ENCODE data around the gene EP400.
"Not testable (repeated sequence)": the region's sequence is repeated elsewhere in the genome, so short reads cannot be mapped to it uniquely, and the experiment has no call there.

EP400 gene

GRCh38 chr12:132047630-132048029 lies 97.9 kb downstream of the EP400 start:
- not testable (repeated sequence) for DNase-seq

- no peak for DNase-seq
Observed at GRCh38 chr12:132049442-132049841, 99.7 kb downstream of the EP400 start.

- no peak for DNase-seq
Observed at GRCh38 chr12:132049876-132050275, 100.1 kb downstream of the EP400 start.

DNA sequence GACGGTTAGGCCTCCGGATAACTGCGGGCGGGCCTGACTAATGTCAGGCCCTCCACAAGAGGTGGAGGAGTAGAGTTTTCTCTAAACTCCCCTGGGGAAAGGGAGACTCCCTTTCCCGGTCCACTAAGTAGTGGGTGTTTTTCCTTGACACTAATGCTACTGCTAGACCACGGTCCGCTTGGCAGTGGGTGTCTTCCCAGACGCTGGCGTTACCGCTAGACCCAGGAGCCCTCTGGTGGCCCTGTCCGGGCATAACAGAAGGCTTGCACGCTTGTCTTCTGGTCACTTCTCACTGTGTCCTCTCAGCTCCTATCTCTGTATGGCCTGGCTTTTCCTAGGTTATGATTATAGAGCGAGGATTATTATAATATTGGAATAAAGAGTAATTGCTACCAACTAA lies 102.0 kb downstream of the EP400 start:
- DNase-seq, result not testable (repeated sequence)

- no peak for DNase-seq
Observed at GRCh38 chr12:132052196-132052932, 102.6 kb downstream of the EP400 start.

- DNase-seq, result no peak
Observed at GRCh38 chr12:132053338-132054330, 103.9 kb downstream of the EP400 start.

DNA sequence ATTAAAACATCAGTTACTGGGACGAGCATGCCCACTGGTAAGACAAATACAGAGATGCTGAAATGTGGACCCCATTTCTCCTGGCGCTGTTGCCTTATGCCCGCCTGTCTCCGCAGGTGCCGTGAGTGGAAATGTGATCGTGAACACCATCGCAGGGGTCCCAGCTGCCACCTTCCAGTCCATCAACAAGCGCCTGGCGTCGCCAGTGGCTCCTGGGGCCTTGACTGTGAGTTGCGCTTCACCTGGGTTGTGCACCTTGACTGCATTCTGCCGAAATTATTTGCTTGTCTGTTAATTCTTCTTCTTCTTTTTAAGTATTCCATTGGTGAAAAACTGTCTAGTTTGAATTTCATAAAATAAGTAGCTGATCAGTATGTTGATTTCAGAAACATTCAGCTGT lies 105.2 kb downstream of the EP400 start:
- DNase-seq, result no peak

- DNase-seq, result no peak
Observed at GRCh38 chr12:132055535-132056096, 105.9 kb downstream of the EP400 start.

GRCh38 chr12:132056320-132056719 lies 106.6 kb downstream of the EP400 start:
- no peak for DNase-seq

DNA sequence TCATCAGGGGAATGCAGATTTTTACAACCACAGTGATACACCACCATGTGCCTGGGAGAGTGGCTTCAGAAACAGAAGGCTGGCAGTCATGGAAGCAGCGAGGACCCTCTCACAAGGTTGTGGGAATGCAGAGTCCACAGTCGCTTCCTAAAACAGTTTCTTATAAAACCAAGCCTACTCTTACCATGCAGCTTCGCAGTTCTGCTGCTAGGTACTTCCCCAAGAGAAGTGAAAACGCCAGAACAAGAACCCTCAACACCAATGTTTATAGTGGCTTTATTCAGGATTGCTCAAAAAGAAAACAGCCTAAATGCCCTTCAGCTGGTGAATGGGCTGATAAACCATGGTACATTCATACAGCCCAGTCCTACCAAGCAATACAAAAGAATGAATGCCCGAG lies 107.2 kb downstream of the EP400 start:
- no peak for DNase-seq

GRCh38 chr12:132057691-132058090 lies 107.9 kb downstream of the EP400 start:
- no peak for DNase-seq

GRCh38 chr12:132061197-132061596 lies 111.5 kb downstream of the EP400 start:
- no peak for DNase-seq

- no peak for DNase-seq
Observed at GRCh38 chr12:132061641-132062430, 112.1 kb downstream of the EP400 start.

- DNase-seq, result no peak
Observed at GRCh38 chr12:132062481-132062880, 112.7 kb downstream of the EP400 start.

- no peak for DNase-seq
Observed at GRCh38 chr12:132063491-132063890, 113.7 kb downstream of the EP400 start.

- DNase-seq, result no peak
Observed at GRCh38 chr12:132064631-132065030, 114.9 kb downstream of the EP400 start.

GRCh38 chr12:132065203-132065602 lies 115.5 kb downstream of the EP400 start:
- no peak for DNase-seq

GRCh38 chr12:132065609-132066344 lies 116.0 kb downstream of the EP400 start:
- DNase-seq, result no peak

GRCh38 chr12:132066345-132066685 lies 116.6 kb downstream of the EP400 start:
- DNase-seq, result no peak

DNA sequence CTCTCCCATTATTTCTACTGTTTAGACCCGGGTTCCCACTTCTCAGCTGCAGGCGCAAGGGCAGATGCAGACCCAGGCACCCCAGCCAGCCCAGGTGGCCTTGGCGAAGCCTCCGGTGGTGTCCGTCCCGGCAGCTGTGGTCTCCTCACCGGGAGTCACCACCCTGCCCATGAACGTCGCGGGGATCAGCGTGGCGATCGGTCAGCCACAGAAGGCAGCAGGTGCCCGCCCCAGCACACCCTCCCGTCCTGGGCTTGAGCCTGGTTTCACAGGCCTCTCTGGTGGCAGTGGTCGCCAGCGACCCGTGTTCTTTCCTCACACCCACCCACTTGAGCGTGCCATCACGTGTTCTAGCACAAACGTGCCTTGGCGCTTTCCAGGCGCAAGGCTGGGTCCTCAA lies 117.0 kb downstream of the EP400 start:
- DNase-seq, result no peak

- DNase-seq, result no peak
Observed at GRCh38 chr12:132067182-132067581, 117.4 kb downstream of the EP400 start.

DNA sequence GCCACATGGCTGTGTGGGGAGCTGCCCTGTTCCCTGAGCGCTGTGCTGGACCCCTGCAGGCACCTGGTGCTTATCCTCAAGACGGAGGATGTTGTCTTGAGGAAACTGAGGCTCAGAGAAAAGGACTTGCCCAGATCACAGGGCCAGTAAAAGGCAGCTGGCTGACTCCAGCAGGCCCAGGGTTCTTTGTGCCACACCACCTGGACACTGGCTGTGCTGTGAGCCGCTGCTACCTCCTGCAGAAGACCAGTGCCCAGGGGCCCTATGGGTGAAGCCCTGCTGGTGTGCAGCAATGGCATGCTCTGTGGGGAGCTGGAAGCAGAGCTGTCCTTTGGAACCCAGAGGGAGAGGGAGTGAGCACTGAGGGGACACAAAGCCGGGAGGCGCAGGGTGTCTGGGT lies 118.5 kb downstream of the EP400 start:
- no peak for DNase-seq
